Gastroesophageal sphincter (tissue), 3 donors: Measurements from ENCODE around the gene GABBR1.

Source experiments
- CTCF ChIP-seq, 4 experiments: fragments of 200-600 bp in 2 of 4; fragments of 450-650 bp in 2 of 4; sonication (generic) in 1 of 4; IDR thresholded peaks; one replicate each; pipeline ENCODE4 v1.5.1; 2017 to 2019; ENCODE audit warnings: antibody characterized with exemption in 4 of 4, mild to moderate bottlenecking in 2 of 4, moderate library complexity in 2 of 4
- POLR2A ChIP-seq, 2 donors: fragments of 450-650 bp; IDR thresholded peaks; one replicate each; pipeline ENCODE4 v1.6.1; 2017; ENCODE audit warnings: antibody characterized with exemption in 2 of 2, mild to moderate bottlenecking in 2 of 2, moderate library complexity in 1 of 2
- POLR2AphosphoS5 ChIP-seq: sonication (generic); formaldehyde crosslinking; IDR thresholded peaks from one replicate; pipeline ENCODE4 v1.6.1; 2017; ENCODE audit warnings: antibody characterized with exemption

DNA sequence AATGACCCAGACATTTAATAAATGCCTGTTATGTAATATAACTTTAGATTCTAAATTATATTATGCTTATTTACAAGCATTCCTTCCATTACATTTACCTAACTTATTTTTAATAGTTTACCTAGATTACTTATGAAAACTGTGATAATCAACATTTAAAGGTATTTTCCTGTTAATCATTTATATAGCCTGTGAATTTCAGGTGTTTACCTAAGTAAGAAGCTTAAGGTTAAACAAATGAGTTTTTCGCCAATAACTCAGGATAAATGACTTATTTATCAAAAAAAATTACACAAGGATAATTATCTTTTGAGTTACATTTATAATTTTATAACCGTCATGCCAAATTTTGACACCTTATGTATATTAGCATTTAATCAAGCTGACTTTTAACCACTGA, 108.9 kb downstream of the GABBR1 start:
- TF ChIP-seq POLR2A (IDR thresholded peaks at IDR 0.05) (no peak), CTCF (IDR thresholded peaks at IDR 0.05) (no peak), POLR2AphosphoS5 (no peak)
